Measurements from ENCODE around the gene RPS2.

The RPS2 gene

GRCh38 chr16:2009164-2009711 lies 44.6 kb upstream of the RPS2 start (continued):
- TF ChIP-seq, protein P1, sequence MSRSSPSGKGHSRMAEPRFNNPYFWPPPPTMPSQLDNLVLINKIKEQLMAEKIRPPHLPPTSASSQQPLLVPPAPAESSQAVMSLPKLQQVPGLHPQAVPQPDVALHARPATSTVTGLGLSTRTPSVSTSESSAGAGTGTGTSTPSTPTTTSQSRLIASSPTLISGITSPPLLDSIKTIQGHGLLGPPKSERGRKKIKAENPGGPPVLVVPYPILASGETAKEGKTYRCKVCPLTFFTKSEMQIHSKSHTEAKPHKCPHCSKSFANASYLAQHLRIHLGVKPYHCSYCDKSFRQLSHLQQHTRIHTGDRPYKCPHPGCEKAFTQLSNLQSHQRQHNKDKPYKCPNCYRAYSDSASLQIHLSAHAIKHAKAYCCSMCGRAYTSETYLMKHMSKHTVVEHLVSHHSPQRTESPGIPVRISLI (tag by site-specific recombination; IDR thresholded peaks at IDR 0.05) = no peak
- TF ChIP-seq ZNF514 (tag by site-specific recombination; IDR thresholded peaks at IDR 0.05) (no peak), ZNF169 (tag by site-specific recombination; IDR thresholded peaks at IDR 0.05) (no peak), ZNF157 (tag by site-specific recombination; IDR thresholded peaks at IDR 0.05) (no peak), ZBTB8A (tag by site-specific recombination; IDR thresholded peaks at IDR 0.05) (peak; percentile 13; the same call in 1 of the 2 replicates), PRDM6 (tag by site-specific recombination; IDR thresholded peaks at IDR 0.05) (no peak), ZNF549 (tag by site-specific recombination; IDR thresholded peaks at IDR 0.05) (no peak), ZNF692 (tag by site-specific recombination; IDR thresholded peaks at IDR 0.05) (peak; percentile 19; the same call in 1 of the 2 replicates), GLIS2 (tag by site-specific recombination; IDR thresholded peaks at IDR 0.05) (peak; percentile 46; the same call in 1 of the 2 replicates)

GRCh38 chr16:2008631-2009163 lies 44.1 kb upstream of the RPS2 start:
- peaks cover 0 to 28% of the 10 kb centered on the region in 2 experiments; a peak in 1 of 3 replicates for H3K36me3 ChIP-seq (ENCODE audit: control insufficient read depth in 2 of 2, insufficient read depth in 1 of 2, low read length in 2 of 2)
- H3K4me3 ChIP-seq (ENCODE audit: low read depth, low read length) = peak overlapping the region; percentile 75
- CTCF ChIA-PET = interaction anchor here (0.6 to 1.8 kb wide), 4 partner anchors 14 to 132 kb away, joined by 3 to 7 read pairs (median 5); no protein-coding TSS in a partner anchor
- peaks cover 29% of the 10 kb centered on the region for H3K4me1 ChIP-seq (ENCODE audit: control insufficient read depth, insufficient read depth, low read length)
- peak overlapping the region; percentile 97 for H3K27ac ChIP-seq (ENCODE audit: extremely low read depth, low read depth, low read length)
- POLR2A ChIA-PET = interaction anchor here (0.6 to 2.7 kb wide), 5 partner anchors 21 to 226 kb away, joined by 3 to 17 read pairs (median 4); partner anchors contain the start of genes NUBP2, SPSB3, TBL3 and TRAF7
- no peaks in the 10 kb centered on the region for H3K9me3 ChIP-seq (ENCODE audit: control insufficient read depth, insufficient read depth, low read depth, low read length)
- no peak for TF ChIP-seq ZNF202 (tag by site-specific recombination; IDR thresholded peaks at IDR 0.05; ENCODE audit: borderline replicate concordance)
- peak; percentile 48 for TF ChIP-seq ZNF341 (tag by site-specific recombination; IDR thresholded peaks at IDR 0.05; ENCODE audit: low read depth)
- TF ChIP-seq ZBTB10 (tag by site-specific recombination; IDR thresholded peaks at IDR 0.05) = no peak
- no peak for TF ChIP-seq ZNF768 (tag by site-specific recombination; IDR thresholded peaks at IDR 0.05)
- TF ChIP-seq ZNF19 (tag by site-specific recombination; IDR thresholded peaks at IDR 0.05; ENCODE audit: low read depth) = no peak
- TF ChIP-seq ZNF544 (tag by site-specific recombination; IDR thresholded peaks at IDR 0.05) = no peak
- TF ChIP-seq HOXA7 (CRISPR knock-in tag; IDR thresholded peaks at IDR 0.05; ENCODE audit: borderline replicate concordance) = no peak
- no peak for TF ChIP-seq ZBTB6 (tag by site-specific recombination; IDR thresholded peaks at IDR 0.05)
- no peak for TF ChIP-seq PBX3 (CRISPR knock-in tag; IDR thresholded peaks at IDR 0.05)
- no peak for TF ChIP-seq ZNF701 (tag by site-specific recombination; IDR thresholded peaks at IDR 0.05)
- TF ChIP-seq ZNF426 (tag by site-specific recombination; IDR thresholded peaks at IDR 0.05) = no peak
- no peak for TF ChIP-seq ZNF791 (tag by site-specific recombination; IDR thresholded peaks at IDR 0.05)
- no peak for TF ChIP-seq ZNF2 (tag by site-specific recombination; IDR thresholded peaks at IDR 0.05)
- TF ChIP-seq ZBTB26 (tag by site-specific recombination; optimal IDR thresholded peaks at IDR 0.05) = peak; percentile 22
- TF ChIP-seq ZNF530 (tag by site-specific recombination; IDR thresholded peaks at IDR 0.05; ENCODE audit: low read depth) = no peak
